ENCODE measurements around the gene NUP37.

- no peak for TF ChIP-seq CTCF (conservative IDR thresholded peaks at IDR 0.05)
- no peak for TF ChIP-seq EZH2 (IDR thresholded peaks at IDR 0.05; ENCODE audit: low read depth)
These were observed 55.4 kb downstream of the NUP37 start for GRCh38 chr12:102064476-102064875.

Measured in PC-9 (cell line).